Mammary microvascular endothelial cell (primary cell): ENCODE data around the gene USP9X. TPM values are rescaled to one million over a fixed set of nuclear protein-coding genes. Genes with fewer than 3 reads are reported as not detected.

Source experiments
- total RNA-seq: library from RNA; depleted of rRNA; stranded (reverse); fragments of >200 nt; gene quantifications from 2 replicates; pipeline ENCODE4 v1.2.3, GENCODE V29; 2015

USP9X gene, protein sequence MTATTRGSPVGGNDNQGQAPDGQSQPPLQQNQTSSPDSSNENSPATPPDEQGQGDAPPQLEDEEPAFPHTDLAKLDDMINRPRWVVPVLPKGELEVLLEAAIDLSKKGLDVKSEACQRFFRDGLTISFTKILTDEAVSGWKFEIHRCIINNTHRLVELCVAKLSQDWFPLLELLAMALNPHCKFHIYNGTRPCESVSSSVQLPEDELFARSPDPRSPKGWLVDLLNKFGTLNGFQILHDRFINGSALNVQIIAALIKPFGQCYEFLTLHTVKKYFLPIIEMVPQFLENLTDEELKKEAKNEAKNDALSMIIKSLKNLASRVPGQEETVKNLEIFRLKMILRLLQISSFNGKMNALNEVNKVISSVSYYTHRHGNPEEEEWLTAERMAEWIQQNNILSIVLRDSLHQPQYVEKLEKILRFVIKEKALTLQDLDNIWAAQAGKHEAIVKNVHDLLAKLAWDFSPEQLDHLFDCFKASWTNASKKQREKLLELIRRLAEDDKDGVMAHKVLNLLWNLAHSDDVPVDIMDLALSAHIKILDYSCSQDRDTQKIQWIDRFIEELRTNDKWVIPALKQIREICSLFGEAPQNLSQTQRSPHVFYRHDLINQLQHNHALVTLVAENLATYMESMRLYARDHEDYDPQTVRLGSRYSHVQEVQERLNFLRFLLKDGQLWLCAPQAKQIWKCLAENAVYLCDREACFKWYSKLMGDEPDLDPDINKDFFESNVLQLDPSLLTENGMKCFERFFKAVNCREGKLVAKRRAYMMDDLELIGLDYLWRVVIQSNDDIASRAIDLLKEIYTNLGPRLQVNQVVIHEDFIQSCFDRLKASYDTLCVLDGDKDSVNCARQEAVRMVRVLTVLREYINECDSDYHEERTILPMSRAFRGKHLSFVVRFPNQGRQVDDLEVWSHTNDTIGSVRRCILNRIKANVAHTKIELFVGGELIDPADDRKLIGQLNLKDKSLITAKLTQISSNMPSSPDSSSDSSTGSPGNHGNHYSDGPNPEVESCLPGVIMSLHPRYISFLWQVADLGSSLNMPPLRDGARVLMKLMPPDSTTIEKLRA (N-terminal part only)
- total RNA-seq, result 49.8 and 51.4 TPM in 2 replicates

DNA sequence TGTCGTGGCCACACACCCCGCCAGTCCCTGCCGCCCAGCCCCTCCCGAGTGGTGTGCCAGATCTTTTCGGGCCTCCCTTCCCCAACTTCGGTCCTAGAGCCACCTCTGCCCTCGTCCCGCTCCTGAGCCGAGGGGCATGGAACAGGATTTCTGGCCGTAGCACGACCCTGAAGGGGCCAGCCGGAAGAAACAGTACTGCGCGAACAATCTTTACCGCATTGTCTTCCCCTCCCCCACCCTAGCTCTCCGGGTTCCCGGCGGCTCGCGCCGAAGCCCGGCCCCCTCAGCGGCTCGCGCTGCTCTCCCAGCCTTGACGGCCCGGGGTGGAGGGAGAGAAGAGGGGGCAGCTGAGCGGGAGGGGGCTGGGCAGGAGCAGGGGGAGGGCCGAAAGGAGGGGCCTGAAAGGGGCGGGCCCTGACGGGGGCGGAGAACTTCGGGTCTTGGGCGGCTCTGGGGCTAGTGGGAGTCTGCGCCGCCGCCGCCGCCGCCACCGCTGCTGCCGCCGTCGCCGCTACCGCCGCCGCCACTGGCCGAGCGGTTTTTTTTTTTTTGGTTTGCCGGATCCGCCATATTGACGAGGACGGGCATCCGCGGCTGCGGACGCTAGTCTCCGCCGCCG is at the start of gene USP9X:
TSS of gene USP9X (plus strand) at position 553 of the 619 bp plus-strand sequence. CDS start 38,184 bp downstream, outside the sequence.

Other genes starting within 250 kb of the USP9X start
- gene DDX3X, start 248.7 kb downstream of the USP9X start, total RNA-seq, result 233 and 266 TPM in 2 replicates